Measurements from ENCODE around the gene RWDD2A.

The RWDD2A gene

DNA sequence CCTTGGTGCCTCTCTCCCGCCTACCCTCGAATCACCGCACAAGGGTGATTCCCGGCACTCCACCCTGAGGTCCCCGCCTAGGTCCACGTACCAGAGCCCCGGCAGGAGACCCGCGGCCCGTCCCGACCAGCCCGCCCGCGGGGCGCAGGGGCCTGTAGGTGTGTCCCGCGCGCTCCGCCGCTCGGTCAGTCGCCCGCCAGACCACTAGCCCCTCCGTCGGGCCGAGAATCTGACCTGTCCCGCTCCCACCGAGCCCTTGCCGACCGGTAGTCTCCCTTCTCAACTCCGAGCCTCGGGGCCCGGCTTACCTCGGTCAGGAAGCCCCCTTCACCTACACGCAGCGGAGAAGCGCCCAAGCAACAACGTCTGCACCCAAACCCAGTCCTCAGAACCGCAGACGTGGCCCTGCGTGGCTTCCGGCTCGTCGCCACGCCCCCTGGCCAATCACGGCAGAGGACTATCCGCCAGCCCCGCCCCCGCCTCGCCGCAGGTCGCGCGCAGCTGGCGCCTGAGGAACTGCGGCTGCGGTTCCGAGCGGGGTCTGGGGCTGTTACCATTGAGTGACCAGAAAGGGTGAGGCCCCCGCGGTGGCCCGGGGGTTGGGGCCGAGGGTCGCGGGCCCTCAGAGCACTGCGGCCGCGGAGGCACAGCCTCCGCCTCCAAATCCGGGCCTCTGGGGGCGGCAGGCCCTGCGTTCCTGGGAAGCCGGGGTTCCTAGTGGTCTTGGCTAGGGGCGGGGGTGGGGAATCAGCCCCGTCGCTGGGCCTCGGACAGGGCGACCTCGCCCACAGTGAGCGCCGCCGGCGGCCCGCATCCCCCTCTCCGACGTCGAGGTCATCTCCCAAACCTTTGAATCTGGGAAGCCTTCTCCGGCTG is at the start of gene RWDD2A, which contains the start of gene PGM3:
Gene RWDD2A, plus strand, starts transcription at position 487 of the 876 bp plus-strand sequence. CDS start 1,095 bp downstream, outside the sequence.
Gene PGM3, minus strand, starts transcription at position 395 of the 876 bp plus-strand sequence. CDS start 2,253 bp downstream, outside the sequence.
- in situ Hi-C loops (cut with MboI; ENCODE audit: low sequenced_read_pairs), result no loop called here
- H3K36me3 ChIP-seq (replicated peaks), result peaks cover 29% of the 10 kb centered on the region
- no peaks in the 10 kb centered on the region for H3K27me3 ChIP-seq (ENCODE audit: low read depth)
- peaks cover 12% of the 10 kb centered on the region for H3K4me1 ChIP-seq
- H3K9me3 ChIP-seq, result no peaks in the 10 kb centered on the region
- peak within 1 kb of the TSS; percentile 91 for H3K4me3 ChIP-seq
- peak; percentile 84 to 94 for DNase-seq (ENCODE audit: low spot score in 2 of 2)

DNA sequence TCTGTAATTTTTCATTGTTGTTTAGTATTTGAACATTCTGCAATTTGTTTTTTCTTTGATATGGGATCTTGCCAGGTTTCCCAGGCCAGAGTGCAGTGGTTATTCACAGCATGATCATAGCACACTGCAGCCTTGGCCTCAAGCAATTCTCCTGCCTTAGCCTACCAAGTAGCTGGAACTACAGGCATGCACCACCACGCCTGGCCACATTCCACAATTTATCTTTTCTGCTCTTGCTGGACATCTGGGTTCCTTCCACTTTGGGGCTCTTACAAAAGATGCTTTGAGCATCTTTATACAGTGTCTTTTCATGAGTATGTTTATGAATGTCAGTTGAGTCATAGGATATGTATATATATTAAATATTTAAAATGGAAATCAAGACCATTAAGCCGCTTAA is 42.0 kb upstream of the RWDD2A start:
- in situ Hi-C loops (cut with MboI; ENCODE audit: low sequenced_read_pairs), result no loop called here
- H3K9me3 ChIP-seq, result no peaks in the 10 kb centered on the region
- no peak overlapping the region for H3K4me3 ChIP-seq
- H3K4me1 ChIP-seq, result peaks cover 2% of the 10 kb centered on the region
- DNase-seq (ENCODE audit: low spot score in 2 of 2), result no peak
- no peaks in the 10 kb centered on the region for H3K27me3 ChIP-seq (ENCODE audit: low read depth)
- no peaks in the 10 kb centered on the region for H3K36me3 ChIP-seq (replicated peaks)

DNA sequence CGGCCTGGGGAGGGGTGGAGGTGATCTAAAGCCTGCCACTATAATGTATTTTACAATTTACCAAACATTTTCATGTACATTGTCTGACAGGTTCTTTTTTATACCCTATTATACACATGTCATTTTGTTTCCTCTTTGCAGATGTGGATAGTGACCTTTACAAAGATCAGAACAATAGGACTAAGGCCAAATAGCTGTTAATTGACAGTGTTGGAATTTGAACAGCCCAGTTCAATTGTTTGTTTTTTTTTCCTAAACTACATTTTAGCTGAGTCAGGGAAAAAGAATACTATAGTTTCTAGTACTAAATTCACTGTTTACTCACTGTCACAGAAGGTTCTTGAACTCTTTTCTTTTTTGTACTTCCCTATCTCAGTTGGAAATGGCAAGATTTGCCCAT is 40.2 kb upstream of the RWDD2A start:
- no peaks in the 10 kb centered on the region for H3K27me3 ChIP-seq (ENCODE audit: low read depth)
- peak in 1 of 2 experiments; percentile 82 for DNase-seq (ENCODE audit: low spot score in 2 of 2)
- H3K9me3 ChIP-seq, result no peaks in the 10 kb centered on the region
- in situ Hi-C loops (cut with MboI; ENCODE audit: low sequenced_read_pairs), result no loop called here
- peaks cover 2% of the 10 kb centered on the region for H3K4me1 ChIP-seq
- H3K36me3 ChIP-seq (replicated peaks), result no peaks in the 10 kb centered on the region
- H3K4me3 ChIP-seq, result no peak overlapping the region

DNA sequence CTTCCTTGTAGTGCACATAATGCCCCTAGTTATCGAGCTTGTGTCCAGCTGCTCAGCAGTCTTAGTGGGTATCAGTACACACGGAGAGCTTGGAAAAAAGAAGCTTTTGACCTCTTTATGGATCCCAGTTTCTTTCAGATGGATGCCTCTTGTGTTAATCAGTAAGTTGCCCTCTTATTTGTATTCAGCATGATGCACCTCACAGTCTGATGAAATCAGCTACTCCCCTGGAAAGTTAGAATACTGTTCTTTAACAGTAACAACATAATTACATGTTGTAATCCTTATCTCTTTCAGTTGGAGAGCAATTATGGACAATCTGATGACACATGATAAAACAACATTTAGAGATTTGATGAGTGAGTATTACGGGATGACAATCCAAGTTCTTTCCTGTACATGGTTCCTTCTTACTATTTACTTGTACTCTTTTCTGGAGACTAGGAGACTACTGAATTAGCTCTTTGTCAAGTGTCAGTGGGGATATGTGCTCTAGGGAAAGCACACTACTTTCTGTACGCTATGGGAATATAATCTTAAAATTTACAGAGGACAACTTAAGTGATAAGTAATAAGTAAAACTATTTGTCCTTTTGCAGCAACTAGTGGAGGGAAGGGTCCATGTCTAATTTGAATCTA is 39.2 kb upstream of the RWDD2A start:
- no peaks in the 10 kb centered on the region for H3K9me3 ChIP-seq
- in situ Hi-C loops (cut with MboI; ENCODE audit: low sequenced_read_pairs), result no loop called here
- H3K4me3 ChIP-seq, result no peak overlapping the region
- H3K36me3 ChIP-seq (replicated peaks), result no peaks in the 10 kb centered on the region
- peaks cover 2% of the 10 kb centered on the region for H3K4me1 ChIP-seq
- no peaks in the 10 kb centered on the region for H3K27me3 ChIP-seq (ENCODE audit: low read depth)
- DNase-seq (ENCODE audit: low spot score in 2 of 2), result no peak

DNA sequence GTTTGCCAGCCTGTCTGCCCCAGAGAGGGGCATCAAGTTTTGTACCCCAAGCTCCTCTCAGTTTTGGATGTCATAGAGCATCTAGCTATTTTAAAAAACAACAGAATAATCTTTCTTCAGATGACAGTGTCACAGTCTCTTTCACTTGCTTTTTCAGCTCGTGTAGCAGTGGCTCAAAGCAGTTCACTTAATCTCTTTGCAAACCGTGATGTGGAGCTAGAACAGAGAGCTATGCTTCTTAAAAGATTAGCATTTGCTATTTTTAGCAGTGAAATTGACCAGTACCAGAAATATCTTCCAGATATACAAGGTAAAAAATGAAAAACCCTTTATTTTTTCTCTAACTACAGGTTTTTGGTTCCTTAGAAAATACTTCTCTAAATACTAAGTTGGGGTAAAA is 37.4 kb upstream of the RWDD2A start:
- Histone ChIP-seq H3K36me3 (replicated peaks) (no peaks in the 10 kb centered on the region), H3K27me3 (ENCODE audit: low read depth) (no peaks in the 10 kb centered on the region), H3K4me1 (peaks cover 2% of the 10 kb centered on the region), H3K4me3 (no peak overlapping the region), H3K9me3 (no peaks in the 10 kb centered on the region)
- DNase-seq (ENCODE audit: low spot score in 2 of 2), result no peak
- in situ Hi-C loops (cut with MboI; ENCODE audit: low sequenced_read_pairs), result no loop called here

DNA sequence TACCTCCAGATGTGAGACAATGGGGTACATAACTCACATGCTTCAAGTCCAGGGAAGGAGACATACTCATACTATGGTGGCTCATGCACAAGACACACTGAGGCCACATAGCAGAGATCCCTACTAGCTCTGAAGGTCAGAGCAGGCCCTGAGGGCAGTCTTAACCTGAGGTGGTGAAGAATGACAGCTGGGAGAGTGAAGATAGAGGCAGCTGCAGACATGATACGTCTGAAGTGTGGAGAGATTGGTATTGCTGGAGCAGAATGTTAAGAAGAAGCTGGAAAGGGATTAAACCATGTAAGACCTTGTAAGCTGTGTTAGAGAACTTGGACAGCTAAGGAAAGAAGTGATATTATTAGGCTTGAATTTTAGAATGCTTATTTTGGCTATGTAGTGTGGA is 33.0 kb upstream of the RWDD2A start:
- Histone ChIP-seq H3K9me3 (no peaks in the 10 kb centered on the region), H3K27me3 (ENCODE audit: low read depth) (no peaks in the 10 kb centered on the region), H3K4me3 (no peak overlapping the region), H3K4me1 (no peaks in the 10 kb centered on the region), H3K36me3 (replicated peaks) (no peaks in the 10 kb centered on the region; the same call in 1 of the 2 replicates)
- DNase-seq (ENCODE audit: low spot score in 2 of 2), result no peak
- in situ Hi-C loops (cut with MboI; ENCODE audit: low sequenced_read_pairs), result no loop called here

DNA sequence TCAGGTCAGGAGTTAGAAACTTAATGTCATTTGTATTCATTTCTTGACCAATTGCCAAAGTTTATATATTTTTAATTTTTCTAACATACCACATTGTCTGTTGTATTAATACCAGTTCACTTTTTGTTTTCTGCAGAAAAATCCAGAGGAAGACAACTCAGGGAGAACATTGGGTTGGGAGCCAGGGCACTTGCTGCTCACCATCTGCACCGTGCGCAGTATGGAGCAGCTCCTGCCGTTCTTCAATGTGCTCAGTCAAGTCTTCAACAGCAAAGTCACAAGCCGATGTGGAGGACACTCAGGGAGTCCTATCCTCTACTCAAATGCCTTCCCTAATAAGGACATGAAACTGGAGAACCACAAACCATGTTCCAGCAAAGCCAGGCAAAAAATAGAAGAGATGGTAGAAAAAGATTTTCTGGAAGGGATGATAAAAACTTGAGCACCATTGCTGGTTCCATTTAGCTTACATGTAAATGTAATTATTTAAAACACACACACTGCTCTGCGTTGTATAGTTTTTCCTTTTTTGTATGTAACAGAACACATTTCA is 25.4 kb upstream of the RWDD2A start:
- Histone ChIP-seq H3K36me3 (replicated peaks) (peaks cover 62% of the 10 kb centered on the region), H3K27me3 (ENCODE audit: low read depth) (no peaks in the 10 kb centered on the region), H3K9me3 (no peaks in the 10 kb centered on the region), H3K4me3 (no peak overlapping the region), H3K4me1 (peaks cover 3% of the 10 kb centered on the region; the same call in 1 of the 2 replicates)
- no peak for DNase-seq (ENCODE audit: low spot score in 2 of 2)
- in situ Hi-C loops (cut with MboI; ENCODE audit: low sequenced_read_pairs), result no loop called here

DNA sequence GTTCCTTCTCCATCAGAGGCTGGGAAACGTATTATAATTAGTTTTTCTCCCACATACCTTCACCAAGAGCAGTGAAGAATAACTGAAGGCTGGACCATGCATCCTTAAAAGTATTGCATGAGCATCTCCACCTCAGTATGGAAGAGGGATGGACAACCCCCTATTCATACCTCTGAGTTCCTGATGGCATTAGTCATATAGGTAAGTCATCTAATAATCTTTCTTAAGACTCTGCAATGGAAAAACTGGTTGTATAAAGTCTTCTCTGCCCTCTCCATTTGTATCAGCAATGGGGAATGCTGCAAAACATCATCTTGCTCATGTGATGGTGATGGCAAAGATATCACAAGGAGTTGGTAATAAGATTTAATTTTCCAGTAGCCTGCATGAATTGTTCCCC is 24.6 kb upstream of the RWDD2A start:
- peaks cover 70% of the 10 kb centered on the region for H3K36me3 ChIP-seq (replicated peaks)
- no peak for DNase-seq (ENCODE audit: low spot score in 2 of 2)
- H3K27me3 ChIP-seq (ENCODE audit: low read depth), result no peaks in the 10 kb centered on the region
- H3K9me3 ChIP-seq, result no peaks in the 10 kb centered on the region
- H3K4me1 ChIP-seq, result peaks cover 3% of the 10 kb centered on the region; the same call in 1 of the 2 replicates
- no peak overlapping the region for H3K4me3 ChIP-seq
- in situ Hi-C loops (cut with MboI; ENCODE audit: low sequenced_read_pairs), result no loop called here

DNA sequence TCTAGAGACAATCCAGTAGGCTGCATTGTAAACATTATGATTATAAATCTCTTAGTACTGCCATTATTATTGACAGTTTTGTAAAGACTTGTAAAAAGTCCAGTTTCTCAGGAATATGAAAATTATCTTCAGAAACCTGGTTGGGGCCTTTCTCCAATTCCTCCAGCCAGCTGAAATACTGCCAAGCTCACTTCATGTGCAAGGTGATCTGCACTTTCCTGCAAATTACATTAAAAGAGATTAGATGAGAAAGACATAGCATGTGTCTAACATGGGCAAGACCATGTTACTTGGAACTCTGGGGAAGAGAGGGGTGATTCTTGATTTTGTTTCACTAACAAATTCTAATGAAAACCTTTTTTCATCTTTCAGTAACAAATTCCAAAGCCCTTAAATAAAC is 24.1 kb upstream of the RWDD2A start:
- no peak for DNase-seq (ENCODE audit: low spot score in 2 of 2)
- in situ Hi-C loops (cut with MboI; ENCODE audit: low sequenced_read_pairs), result no loop called here
- peaks cover 73% of the 10 kb centered on the region for H3K36me3 ChIP-seq (replicated peaks)

DNA sequence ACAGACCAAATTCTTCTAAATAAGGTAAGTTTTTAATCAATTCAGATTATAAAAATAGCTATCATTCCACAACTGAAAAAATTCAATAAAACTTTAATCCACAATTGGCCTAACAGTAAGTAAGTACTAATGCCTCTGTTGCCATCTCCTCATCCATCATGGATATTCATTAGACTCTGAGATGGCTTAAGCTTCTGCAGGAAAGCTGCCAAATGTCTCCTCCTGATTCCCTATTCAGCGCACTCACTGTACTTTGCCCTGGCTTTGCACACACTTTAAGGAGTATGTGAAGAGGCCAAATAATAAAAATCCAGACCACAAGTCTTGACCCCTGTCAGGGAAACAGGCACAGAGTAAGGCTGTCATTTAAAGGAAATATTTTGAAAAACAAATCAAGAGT is 23.6 kb upstream of the RWDD2A start:
- H3K4me1 ChIP-seq, result peaks cover 3% of the 10 kb centered on the region; the same call in 1 of the 2 replicates
- peak in 1 of 2 experiments; percentile 19 for DNase-seq (ENCODE audit: low spot score in 2 of 2)
- in situ Hi-C loops (cut with MboI; ENCODE audit: low sequenced_read_pairs), result no loop called here
- no peaks in the 10 kb centered on the region for H3K27me3 ChIP-seq (ENCODE audit: low read depth)
- no peak overlapping the region for H3K4me3 ChIP-seq
- H3K36me3 ChIP-seq (replicated peaks), result peaks cover 77% of the 10 kb centered on the region
- no peaks in the 10 kb centered on the region for H3K9me3 ChIP-seq

More for the DNA sequence above, 24.1 kb upstream of the RWDD2A start:
- no peaks in the 10 kb centered on the region for H3K27me3 ChIP-seq (ENCODE audit: low read depth)
- no peaks in the 10 kb centered on the region for H3K9me3 ChIP-seq
- no peak overlapping the region for H3K4me3 ChIP-seq
- peaks cover 3% of the 10 kb centered on the region; the same call in 1 of the 2 replicates for H3K4me1 ChIP-seq

DNA sequence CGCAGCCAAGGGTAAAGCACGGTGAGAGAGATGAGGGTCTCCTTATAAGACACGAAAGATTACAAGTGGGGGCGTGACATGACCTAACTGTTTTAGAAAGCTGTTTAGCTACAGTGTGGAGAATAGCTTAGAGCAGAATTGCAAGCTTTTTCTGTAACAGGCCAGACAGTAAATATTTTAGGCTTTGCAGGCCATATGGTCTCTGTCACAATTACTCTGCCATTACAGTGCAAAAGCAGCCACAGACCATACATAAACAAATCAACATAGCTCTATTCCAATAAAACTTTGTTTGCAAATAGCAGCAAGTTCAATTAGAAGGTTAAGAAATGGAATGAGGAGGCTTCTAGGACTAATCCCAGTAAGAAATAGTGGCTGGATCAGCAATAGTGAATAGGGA is 16.9 kb upstream of the RWDD2A start:
- peaks cover 4% of the 10 kb centered on the region for H3K4me1 ChIP-seq
- H3K27me3 ChIP-seq (ENCODE audit: low read depth), result no peaks in the 10 kb centered on the region
- H3K9me3 ChIP-seq, result no peaks in the 10 kb centered on the region
- H3K4me3 ChIP-seq, result no peak overlapping the region
- peaks cover 61% of the 10 kb centered on the region for H3K36me3 ChIP-seq (replicated peaks)
- DNase-seq (ENCODE audit: low spot score in 2 of 2), result no peak
- in situ Hi-C loops (cut with MboI; ENCODE audit: low sequenced_read_pairs), result no loop called here

DNA sequence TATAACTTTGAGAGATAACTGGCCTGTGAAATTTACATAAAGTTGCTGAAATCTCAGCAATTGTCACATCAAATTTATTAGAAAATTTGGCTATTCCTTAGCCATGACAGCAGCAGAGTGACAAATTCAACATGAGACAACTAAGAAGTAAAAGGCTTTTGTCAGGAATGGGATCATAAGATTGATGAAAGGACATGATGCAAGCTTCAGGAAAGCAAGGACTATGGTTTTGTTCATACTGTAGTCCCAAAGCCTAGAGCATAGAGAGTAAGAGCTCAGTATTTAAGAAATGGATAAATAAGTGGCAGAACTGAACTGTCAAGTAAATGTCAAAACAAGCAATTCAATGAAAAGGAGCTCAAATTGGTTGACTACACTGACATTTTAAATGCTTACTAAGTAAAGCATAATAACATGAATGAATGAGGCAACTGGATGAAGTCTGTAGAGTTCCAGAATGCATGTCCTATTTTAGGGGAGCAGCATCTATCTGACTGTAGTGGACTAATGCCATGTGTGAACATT is 12.7 kb upstream of the RWDD2A start:
- Histone ChIP-seq H3K4me1 (peaks cover 7% of the 10 kb centered on the region), H3K36me3 (replicated peaks) (peaks cover 56% of the 10 kb centered on the region), H3K9me3 (no peaks in the 10 kb centered on the region), H3K4me3 (no peak overlapping the region), H3K27me3 (ENCODE audit: low read depth) (no peaks in the 10 kb centered on the region)
- in situ Hi-C loops (cut with MboI; ENCODE audit: low sequenced_read_pairs), result no loop called here
- no peak for DNase-seq (ENCODE audit: low spot score in 2 of 2)

DNA sequence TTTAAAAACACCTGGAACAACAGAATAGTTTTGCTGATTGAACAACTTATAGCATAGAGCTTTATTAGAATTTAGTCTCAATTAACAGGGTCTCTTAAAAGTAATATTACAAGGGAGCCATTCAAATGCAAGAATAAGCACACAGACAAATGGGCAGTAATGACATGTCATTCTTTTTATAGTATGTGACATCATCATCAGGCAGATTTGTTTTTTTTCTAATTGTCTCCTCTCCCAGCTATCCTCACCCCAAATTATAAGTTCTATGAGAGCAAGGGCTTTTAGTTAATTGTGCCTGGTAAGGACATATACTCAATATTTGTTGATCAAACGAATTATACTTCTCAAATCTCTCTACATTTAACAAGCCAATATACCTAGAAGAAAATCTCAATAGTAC is 11.0 kb upstream of the RWDD2A start:
- Histone ChIP-seq H3K4me3 (no peak overlapping the region), H3K27me3 (ENCODE audit: low read depth) (no peaks in the 10 kb centered on the region), H3K9me3 (no peaks in the 10 kb centered on the region), H3K36me3 (replicated peaks) (peaks cover 59% of the 10 kb centered on the region), H3K4me1 (peaks cover 7% of the 10 kb centered on the region)
- in situ Hi-C loops (cut with MboI; ENCODE audit: low sequenced_read_pairs), result no loop called here
- DNase-seq (ENCODE audit: low spot score in 2 of 2), result no peak
